Hepatic stellate cell (primary cell): ENCODE data around the gene ZMIZ2.

ENCODE experiments used
- DNase-seq: peaks from one replicate; pipeline ENCODE4 v3.0.0; 2011; ENCODE audit warnings: low spot score

Gene ZMIZ2

DNA sequence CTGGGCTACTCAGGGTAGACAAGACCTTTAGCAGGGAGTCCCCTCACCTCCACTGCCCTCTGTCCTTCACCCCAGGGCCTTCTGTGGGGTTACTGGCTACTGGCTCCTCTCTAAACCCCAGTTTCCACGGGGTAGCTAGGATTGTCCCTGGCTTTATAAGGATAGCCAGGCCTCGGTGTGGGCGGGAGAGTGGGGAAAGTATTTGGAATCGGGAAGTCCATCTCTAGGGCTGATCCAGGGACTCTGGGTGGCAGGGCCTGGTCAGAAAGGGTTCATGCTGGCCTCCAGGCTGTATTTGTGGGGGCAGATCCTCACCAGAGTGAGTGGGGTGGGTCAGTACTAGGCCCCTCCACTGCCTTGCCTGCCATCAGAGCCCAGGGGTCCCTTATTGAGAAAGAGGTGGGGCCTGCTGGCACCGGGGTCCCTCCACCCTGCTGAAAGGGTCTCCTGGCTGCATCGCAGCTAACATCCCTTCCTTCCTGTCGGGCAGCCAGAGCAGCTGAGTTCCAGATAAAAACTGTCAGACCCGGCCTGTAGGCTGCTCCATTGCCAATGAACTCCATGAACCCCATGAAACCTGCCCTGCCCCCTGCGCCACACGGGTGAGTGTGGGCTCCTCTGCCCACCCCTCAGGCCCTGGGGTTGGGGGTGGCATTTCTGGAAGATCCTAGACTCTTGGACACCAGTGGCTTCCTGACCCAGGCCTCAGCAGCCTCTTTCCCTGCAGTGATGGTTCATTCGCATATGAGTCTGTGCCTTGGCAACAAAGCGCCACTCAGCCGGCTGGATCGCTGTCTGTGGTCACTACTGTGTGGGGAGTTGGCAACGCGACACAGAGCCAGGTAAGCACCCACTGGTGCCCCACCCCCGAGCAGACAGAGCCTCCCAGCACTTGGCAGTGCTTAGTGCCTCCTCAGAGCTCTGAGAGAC lies 7.3 kb downstream of the ZMIZ2 start:
- no peak for DNase-seq

GRCh38 chr7:44756904-44757303 lies 8.3 kb downstream of the ZMIZ2 start:
- no peak for DNase-seq

DNA sequence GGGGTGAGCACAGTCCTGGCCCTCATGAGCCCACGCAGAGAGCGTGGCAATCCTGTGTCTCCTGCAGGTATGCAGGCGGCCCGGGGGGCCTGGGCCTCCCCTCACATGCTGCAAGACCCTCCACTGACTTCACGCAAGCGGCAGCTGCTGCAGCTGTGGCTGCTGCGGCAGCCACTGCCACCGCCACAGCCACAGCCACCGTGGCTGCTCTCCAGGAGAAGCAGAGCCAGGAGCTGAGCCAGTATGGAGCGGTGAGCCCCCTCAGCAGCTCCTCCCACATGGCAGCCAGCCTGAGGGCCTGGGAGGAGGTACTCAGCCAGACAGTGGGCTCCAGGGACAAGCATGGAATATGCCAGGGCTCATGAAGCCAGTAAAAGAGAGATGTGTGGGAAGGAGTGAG lies 8.7 kb downstream of the ZMIZ2 start:
- no peak for DNase-seq

- no peak for DNase-seq
Observed at GRCh38 chr7:44757739-44758138, 9.1 kb downstream of the ZMIZ2 start.

DNA sequence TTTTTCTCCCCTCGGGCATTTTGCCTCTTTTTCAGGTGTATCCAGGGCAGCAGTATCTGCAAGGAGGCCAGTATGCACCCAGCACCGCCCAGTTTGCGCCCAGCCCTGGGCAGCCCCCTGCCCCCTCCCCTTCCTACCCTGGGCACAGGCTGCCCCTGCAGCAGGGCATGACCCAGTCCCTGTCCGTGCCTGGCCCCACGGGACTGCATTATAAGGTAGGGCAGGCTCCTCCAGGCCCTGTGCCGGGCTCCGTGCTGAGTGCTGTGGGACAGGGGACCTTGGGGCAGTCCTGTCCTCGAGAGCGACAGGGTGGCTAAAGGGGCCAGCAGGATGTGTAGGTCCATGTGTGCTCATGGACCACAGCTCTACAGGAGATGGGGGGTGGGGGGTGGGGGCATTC lies 10.6 kb downstream of the ZMIZ2 start:
- no peak for DNase-seq

- DNase-seq, result no peak
Observed at GRCh38 chr7:44760034-44760580, 11.5 kb downstream of the ZMIZ2 start.

DNA sequence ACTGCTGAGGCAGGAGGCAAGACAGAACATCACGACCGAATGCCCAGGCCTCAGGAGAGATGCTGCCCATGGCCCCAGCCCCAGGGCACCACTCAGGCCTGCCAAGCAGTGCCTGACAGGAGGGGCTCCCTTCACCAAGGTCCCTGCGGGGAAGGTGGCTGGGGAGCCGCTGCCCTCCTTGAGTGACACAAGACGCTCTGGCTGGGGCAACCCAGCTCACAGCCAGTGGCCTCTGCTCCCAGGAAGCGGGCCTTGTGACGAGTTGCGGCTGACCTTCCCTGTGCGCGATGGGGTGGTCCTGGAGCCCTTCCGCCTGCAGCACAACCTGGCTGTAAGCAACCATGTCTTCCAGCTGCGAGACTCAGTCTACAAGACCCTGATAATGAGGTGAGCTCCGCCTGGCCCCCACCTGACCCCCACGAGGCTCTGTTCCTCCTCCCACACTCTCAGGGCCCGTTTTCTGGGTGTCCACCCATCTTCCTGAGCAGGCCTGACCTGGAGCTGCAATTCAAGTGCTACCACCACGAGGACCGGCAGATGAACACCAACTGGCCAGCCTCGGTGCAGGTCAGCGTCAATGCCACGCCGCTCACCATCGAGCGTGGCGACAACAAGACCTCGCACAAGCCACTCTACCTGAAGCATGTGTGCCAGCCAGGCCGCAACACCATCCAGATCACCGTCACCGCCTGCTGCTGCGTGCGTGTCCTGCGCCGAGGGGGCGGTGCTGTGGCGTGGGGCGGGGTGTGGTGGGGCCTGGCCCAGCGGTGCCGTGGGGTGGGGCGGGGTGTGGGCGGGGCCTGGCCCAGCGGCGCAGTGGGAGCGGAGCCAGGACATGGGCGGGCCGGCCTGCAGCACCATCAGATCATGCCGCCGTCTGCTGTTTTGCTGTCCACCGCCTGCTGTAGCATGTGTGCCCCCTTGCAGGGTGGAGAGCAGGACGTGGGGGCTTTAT lies 12.8 kb downstream of the ZMIZ2 start:
- DNase-seq, result peak; percentile 89

GRCh38 chr7:44762300-44762699 lies 13.7 kb downstream of the ZMIZ2 start:
- no peak for DNase-seq

DNA sequence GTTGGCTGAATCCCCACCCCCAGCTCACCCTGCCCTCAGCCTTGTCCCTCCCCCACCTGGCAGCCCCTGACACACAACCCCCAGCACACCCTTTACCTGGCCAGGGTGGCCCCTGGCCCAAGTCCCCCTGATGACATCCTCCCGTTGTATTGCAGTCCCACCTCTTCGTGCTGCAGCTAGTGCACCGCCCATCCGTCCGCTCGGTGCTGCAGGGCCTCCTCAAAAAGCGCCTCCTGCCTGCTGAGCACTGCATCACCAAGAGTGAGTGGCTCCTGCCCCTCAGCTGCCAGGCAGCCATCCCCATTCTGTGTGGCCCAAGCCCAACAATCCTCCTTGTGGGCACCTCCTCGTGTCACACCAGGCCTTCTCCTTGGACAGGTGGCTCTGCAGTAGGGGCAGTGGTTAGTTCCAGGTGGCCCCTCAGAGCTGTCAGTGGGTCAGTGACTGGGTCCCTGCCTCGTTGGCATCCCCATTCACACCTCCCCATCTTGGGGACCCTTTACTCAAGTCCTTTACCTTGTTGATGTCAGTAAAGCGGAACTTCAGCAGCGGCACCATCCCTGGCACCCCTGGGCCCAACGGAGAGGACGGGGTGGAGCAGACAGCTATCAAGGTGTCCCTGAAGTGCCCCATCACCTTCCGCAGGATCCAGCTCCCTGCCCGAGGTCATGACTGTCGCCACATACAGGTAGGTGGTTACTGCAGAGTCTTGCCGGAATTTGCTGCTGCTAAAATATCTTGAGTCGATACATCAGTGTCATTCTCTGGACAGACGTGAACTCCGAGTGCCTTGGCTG lies 14.3 kb downstream of the ZMIZ2 start:
- no peak for DNase-seq

DNA sequence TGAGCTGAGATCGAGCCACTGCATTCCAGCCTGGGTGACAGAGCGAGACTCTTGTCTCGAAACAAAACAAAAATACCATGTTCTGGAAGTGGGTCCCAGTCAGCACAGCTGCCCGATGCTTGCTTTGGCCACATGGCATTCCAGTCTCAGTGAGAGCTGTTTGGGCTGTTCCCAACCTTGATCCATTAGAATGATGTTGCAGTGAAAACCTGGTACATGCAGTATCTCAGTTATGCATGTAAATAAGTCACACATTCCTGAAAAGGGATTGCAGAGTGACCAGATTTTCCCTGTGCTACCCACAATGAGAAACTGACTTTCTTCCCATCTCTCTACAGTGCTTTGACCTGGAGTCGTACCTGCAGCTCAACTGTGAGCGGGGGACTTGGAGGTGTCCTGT lies 15.4 kb downstream of the ZMIZ2 start:
- DNase-seq, result no peak

- DNase-seq, result no peak
Observed at GRCh38 chr7:44764665-44765578, 16.3 kb downstream of the ZMIZ2 start.

DNA sequence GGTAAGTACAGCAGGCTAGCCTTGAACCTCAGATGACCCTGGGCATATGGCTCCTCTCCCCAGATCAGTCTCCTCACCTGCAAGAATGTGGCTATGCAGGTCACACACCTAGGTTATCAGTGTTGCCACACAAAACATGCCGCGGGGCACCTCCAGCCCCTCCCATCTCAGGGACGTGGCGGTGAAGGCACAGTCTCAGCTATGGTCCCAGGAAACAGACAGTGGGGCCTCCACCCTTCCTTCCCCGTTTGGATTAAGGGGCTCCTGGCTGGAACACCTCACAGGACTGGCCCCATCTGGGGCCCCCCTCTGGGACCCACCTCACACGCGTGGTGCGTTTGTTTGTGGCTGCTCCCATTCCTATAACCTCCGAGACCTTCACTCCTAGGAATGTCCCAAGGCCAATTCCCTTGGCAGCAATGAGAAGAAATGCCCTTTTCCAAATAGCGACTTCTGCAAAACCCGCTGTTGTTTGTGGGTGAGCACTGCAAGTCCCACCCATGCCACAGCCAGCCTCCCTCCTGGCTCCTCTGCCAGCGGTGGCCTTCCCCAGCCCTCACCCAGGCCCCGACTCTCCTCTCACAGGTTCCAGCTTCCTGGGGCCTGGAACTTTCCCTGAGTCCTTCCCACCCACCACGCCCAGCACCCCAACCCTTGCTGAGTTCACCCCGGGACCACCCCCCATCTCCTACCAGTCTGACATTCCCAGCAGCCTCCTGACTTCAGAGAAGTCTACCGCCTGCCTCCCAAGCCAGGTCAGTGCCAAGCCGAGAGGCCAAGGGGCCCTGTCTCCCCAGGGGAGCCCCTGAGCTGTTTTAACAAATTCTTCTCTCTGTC lies 17.1 kb downstream of the ZMIZ2 start:
- DNase-seq, result no peak

GRCh38 chr7:44766416-44766801 lies 17.8 kb downstream of the ZMIZ2 start:
- no peak for DNase-seq

- no peak for DNase-seq
Observed at GRCh38 chr7:44767134-44767911, 18.7 kb downstream of the ZMIZ2 start.

DNA sequence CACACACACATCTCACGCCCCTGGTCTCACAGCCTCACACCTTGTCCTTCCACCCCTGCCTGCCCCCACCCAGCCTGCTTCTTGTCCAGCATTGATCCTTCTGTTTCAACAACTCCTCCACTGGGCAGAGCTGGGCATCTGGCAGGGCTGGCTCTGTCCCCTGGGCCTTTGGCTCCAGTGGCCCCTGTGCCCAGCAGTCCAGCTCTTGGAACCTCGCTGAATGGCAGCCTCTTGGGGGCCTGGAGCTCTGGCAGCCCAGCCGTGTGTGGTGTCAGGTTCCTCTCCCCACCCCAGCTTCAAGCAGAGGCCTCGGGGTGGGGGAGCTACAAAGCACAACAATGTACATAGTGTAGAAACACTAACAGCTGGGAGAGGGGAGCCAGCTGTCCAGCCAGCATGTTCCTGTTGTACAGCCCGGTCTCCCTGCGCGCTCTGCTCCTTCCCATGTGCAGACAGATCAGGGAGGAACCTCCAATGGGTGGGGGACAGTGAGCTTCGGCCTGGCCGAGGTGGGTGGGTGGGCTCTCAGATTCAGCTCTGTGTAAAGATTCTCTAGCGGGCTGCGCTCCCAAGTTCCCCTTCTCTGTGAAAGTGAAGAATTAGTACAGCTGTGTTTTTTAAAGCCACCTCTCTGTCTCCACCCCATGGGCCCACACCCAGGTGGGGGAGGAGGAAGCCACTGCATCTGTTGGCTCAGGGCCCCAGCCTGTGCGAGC lies 19.4 kb downstream of the ZMIZ2 start:
- no peak for DNase-seq

DNA sequence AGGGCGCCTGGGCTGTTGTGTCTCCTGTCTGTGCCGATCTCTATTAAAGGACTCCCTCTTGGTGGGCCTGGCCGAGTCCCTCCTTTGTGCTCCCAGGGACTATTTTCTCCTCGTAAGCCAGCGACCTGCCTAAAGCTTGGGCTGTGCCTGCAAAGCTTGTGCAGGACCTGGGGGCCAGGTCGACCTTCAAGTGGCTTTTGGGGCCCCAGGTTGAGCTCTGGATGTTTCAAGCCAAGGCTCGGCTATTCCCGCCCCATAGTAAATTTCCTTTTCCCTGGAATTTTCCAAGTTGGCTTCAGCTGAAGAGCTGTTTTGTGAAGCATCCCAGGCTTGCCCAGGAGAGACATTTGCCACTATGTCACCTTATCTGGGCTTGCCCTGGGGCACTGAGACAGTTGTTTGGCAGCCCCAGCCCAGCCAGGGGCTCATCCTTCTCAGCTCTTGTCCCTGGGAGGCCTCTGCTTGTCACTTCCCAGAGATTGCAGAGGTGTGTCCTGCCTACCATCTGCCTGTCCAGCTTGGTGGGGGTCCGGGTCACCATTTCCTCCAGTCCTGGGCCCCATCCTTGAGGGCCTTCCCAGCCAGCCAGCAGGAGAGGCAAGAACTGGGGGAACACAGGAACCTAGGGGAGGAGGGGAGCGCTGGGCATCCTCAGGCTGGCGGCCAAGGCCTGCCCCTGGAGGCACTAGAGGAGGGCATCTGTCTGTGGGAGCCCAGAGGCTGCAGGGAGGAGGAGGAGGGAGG lies 20.2 kb downstream of the ZMIZ2 start:
- DNase-seq, result no peak

GRCh38 chr7:44769376-44769775 lies 20.7 kb downstream of the ZMIZ2 start:
- no peak for DNase-seq
